Activated naive CD4-positive, alpha-beta T cell treated with anti-CD3 and anti-CD28 coated beads for 36 hours (primary cell): Measurements from ENCODE around the gene CHST8. TPM values are rescaled to one million over a fixed set of nuclear protein-coding genes. Genes with fewer than 3 reads are reported as not detected.
A peak's percentile ranks its signal among the peaks of the same experiment; 100 is the strongest.
"Not testable (repeated sequence)": the region's sequence is repeated elsewhere in the genome, so short reads cannot be mapped to it uniquely, and the experiment has no call there.

Source experiments
- CTCF ChIA-PET: fragments of 350-600 bp; sonication (Branson Sonifier 250); formaldehyde crosslinking; loops from one replicate; lab custom pipeline; 2021; ENCODE audit warnings: antibody characterized with exemption; lab: Charles Lee
- DNase-seq: peaks from one replicate; pipeline ENCODE4 v3.0.0-alpha.2; 2020
- H3K27ac Mint-ChIP-seq: one replicate; pipeline ENCODE4 v1.8.0; 2021; ENCODE audit warnings: mild to moderate bottlenecking, mixed read lengths
- H3K27me3 Mint-ChIP-seq: one replicate; pipeline ENCODE4 v1.8.0; 2021; ENCODE audit warnings: low read depth, mixed read lengths
- H3K36me3 Mint-ChIP-seq: one replicate; pipeline ENCODE4 v1.8.0; 2021; ENCODE audit warnings: low read depth, mixed read lengths
- H3K4me1 Mint-ChIP-seq: one replicate; pipeline ENCODE4 v1.8.0; 2021; ENCODE audit warnings: low read depth, mixed read lengths
- H3K4me3 Mint-ChIP-seq: one replicate; pipeline ENCODE4 v1.8.0; 2021; ENCODE audit warnings: mild to moderate bottlenecking, moderate library complexity, mixed read lengths
- H3K9me3 Mint-ChIP-seq: one replicate; pipeline ENCODE4 v1.8.0; 2021; ENCODE audit warnings: mixed read lengths
- intact Hi-C: fragments of 100-400 bp; cut with micrococcal nuclease; formaldehyde crosslinking; loops from one replicate; pipeline ENCODE4 v1.15.1; 2023
- total RNA-seq, 2 experiments: library from RNA; stranded (reverse); gene quantifications; one replicate each; pipeline ENCODE4 v1.2.3, GENCODE V29; 2021

CHST8 gene
- total RNA-seq, 2 experiments from 2014 or later: not detected

GRCh38 chr19:33815380-33816340, 193.9 kb downstream of the CHST8 start:
- intact Hi-C loops: no loop called here
- Mint-ChIP-seq H3K9me3 (no peaks in the 10 kb centered on the region), H3K4me1 (peaks cover 8% of the 10 kb centered on the region), H3K27me3 (peaks cover 7% of the 10 kb centered on the region), H3K4me3 (no peak overlapping the region), H3K27ac (no peak overlapping the region), H3K36me3 (no peaks in the 10 kb centered on the region)
- no peak for DNase-seq
- CTCF ChIA-PET: interaction anchor here (1.1 kb wide), 1 partner anchor 38 kb away, joined by 3 read pairs; no protein-coding TSS in a partner anchor

- no peak overlapping the region for H3K27ac Mint-ChIP-seq
- H3K9me3 Mint-ChIP-seq: no peaks in the 10 kb centered on the region
- CTCF ChIA-PET: interaction anchor here (1.0 to 1.1 kb wide), 2 partner anchors 33 to 41 kb away, joined by 5 read pairs; no protein-coding TSS in a partner anchor
- H3K36me3 Mint-ChIP-seq: no peaks in the 10 kb centered on the region
- peaks cover 16% of the 10 kb centered on the region for H3K27me3 Mint-ChIP-seq
- DNase-seq: no peak
- H3K4me1 Mint-ChIP-seq: peaks cover 18% of the 10 kb centered on the region
- intact Hi-C loops: no loop called here
- H3K4me3 Mint-ChIP-seq: no peak overlapping the region
Observed at GRCh38 chr19:33818411-33818810, 196.7 kb downstream of the CHST8 start.

- intact Hi-C loops, H3K27ac Mint-ChIP-seq, H3K36me3 Mint-ChIP-seq, H3K9me3 Mint-ChIP-seq, DNase-seq: not testable (repeated sequence)
- peaks cover 18% of the 10 kb centered on the region for H3K4me1 Mint-ChIP-seq
- CTCF ChIA-PET: interaction anchor here (1.1 kb wide), 1 partner anchor 34 kb away, joined by 5 read pairs; no protein-coding TSS in a partner anchor
- peaks cover 16% of the 10 kb centered on the region for H3K27me3 Mint-ChIP-seq
- peak overlapping the region; percentile 30 for H3K4me3 Mint-ChIP-seq
Observed at GRCh38 chr19:33819078-33819477, 197.3 kb downstream of the CHST8 start.

GRCh38 chr19:33819506-33819879, 197.7 kb downstream of the CHST8 start:
- no peaks in the 10 kb centered on the region for H3K36me3 Mint-ChIP-seq
- H3K9me3 Mint-ChIP-seq: no peaks in the 10 kb centered on the region
- H3K27me3 Mint-ChIP-seq: peaks cover 16% of the 10 kb centered on the region
- CTCF ChIA-PET: interaction anchor here (1.1 kb wide), 1 partner anchor 34 kb away, joined by 5 read pairs; no protein-coding TSS in a partner anchor
- peak overlapping the region; percentile 30 for H3K4me3 Mint-ChIP-seq
- intact Hi-C loops: no loop called here
- DNase-seq: no peak
- peaks cover 18% of the 10 kb centered on the region for H3K4me1 Mint-ChIP-seq
- no peak overlapping the region for H3K27ac Mint-ChIP-seq

GRCh38 chr19:33819880-33820781, 198.4 kb downstream of the CHST8 start:
- Mint-ChIP-seq H3K27me3 (peaks cover 16% of the 10 kb centered on the region), H3K9me3 (no peaks in the 10 kb centered on the region), H3K4me1 (peaks cover 18% of the 10 kb centered on the region), H3K27ac (no peak overlapping the region), H3K36me3 (no peaks in the 10 kb centered on the region), H3K4me3 (peak overlapping the region; percentile 77)
- DNase-seq: peak; percentile 80
- CTCF ChIA-PET: no interaction called here
- intact Hi-C loops: loop anchor here (1.0 kb wide), 1 partner anchor 24 kb away; the partner anchor contains the start of gene KCTD15

- Mint-ChIP-seq H3K27ac (no peak overlapping the region), H3K4me3 (no peak overlapping the region), H3K27me3 (peaks cover 20% of the 10 kb centered on the region), H3K36me3 (no peaks in the 10 kb centered on the region), H3K4me1 (peaks cover 18% of the 10 kb centered on the region), H3K9me3 (no peaks in the 10 kb centered on the region)
- CTCF ChIA-PET: interaction anchor here (0.7 kb wide), 1 partner anchor 44 kb away, joined by 3 read pairs; no protein-coding TSS in a partner anchor
- no peak for DNase-seq
- intact Hi-C loops: no loop called here
Observed at GRCh38 chr19:33821871-33822270, 200.1 kb downstream of the CHST8 start.

Other genes starting within 250 kb of the CHST8 start
- gene CEBPG, start 248.2 kb upstream of the CHST8 start, total RNA-seq: 10 to 100 TPM; 37.3 to 38.7 TPM
- gene PEPD, start 100.2 kb upstream of the CHST8 start, total RNA-seq: 10 to 100 TPM; 31.9 to 35.8 TPM
- gene KCTD15, start 174.9 kb downstream of the CHST8 start, total RNA-seq: 1 to 10 TPM; 5.0 to 6.2 TPM